Measurements from ENCODE around the gene UBE2L5.

Gene UBE2L5

DNA sequence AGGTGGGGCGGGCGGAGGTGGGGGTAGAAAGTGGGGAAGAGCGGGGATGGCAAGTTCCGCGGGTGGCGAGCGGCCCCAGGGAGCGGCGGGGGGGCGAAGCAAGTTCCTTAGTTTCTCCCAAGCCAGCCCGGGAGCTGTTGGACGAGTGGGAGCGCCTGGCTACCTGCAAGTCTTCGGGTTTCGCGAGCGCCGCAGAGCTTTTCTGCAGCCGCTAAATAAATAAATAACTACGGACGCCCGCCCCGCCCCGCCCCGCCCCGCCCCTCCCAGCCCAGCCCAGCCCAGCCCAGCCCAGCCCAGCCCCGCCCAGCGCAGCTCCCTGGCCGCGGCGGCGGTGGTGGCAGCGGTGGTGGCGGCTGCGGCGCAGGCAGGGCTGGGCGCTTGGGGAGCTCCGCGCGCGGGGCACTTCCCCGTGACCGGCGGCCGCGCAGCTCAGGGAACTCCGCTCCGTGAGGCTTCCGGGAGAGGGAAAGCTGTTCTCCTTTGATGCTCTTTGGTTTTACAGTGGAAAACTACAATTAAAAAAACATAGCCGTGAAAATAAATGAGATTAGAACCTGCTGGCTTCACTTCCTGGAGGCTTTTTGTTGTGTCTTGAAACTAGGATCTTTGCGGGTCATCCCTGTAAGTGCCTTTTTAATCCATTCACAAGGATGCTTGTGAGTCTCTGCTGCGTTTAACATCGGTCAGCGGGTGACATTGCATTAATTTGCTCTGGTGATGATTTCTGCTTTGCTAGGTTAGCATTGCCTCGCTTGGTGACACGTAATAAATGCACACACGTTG is at the start of gene UBE2L5:
TSS of gene UBE2L5 (plus strand) at position 440 of the 786 bp plus-strand sequence. CDS start 5,498 bp downstream, outside the sequence.
- peak; percentile 18 for DNase-seq

DNA sequence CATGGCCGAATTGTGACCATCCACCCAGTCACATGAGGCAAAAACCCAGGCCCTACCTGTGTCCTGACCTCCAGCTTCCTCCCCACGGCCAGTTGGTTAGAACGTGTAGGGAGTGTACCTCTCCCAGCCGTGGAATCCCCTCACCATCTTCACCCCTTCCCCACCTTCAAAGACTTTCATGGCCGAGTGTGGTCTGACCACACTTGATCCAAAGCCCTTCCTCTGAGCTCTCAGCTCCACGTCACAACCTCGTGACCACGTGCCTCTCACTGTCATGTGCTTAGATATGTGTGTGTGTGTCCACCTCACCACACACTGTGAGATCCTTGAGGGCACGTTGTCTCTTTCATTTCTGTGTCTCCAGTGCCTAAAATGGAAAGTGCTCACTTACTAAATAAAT is 48.6 kb upstream of the UBE2L5 start:
- no peak for DNase-seq

DNA sequence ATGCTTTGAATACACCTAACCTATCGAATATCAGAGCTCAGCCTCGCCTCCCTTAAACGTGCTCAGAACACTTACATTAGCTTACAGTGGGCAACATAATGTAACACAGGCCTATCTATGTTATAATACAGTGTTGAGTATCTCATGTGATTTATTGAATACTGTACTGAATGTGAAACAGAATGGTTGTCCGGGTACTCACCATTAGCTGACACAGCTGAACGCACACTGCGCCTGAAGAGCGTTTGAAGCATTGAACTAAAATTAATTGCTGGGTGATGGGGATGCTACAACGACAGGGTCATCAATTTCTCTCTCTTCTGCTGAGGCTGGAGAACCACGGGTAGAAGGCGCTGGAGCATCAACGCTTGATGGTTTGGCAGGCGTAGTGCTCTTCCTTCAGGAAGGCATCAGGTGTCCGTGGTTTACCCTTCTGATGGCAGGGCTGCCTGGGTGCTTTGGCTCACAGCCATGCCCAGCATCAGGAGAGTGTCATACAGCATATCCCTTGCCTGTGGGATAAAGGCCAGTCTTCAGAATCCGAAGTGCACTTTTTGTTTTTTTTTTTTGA is 46.9 kb upstream of the UBE2L5 start:
- DNase-seq, result no peak

DNA sequence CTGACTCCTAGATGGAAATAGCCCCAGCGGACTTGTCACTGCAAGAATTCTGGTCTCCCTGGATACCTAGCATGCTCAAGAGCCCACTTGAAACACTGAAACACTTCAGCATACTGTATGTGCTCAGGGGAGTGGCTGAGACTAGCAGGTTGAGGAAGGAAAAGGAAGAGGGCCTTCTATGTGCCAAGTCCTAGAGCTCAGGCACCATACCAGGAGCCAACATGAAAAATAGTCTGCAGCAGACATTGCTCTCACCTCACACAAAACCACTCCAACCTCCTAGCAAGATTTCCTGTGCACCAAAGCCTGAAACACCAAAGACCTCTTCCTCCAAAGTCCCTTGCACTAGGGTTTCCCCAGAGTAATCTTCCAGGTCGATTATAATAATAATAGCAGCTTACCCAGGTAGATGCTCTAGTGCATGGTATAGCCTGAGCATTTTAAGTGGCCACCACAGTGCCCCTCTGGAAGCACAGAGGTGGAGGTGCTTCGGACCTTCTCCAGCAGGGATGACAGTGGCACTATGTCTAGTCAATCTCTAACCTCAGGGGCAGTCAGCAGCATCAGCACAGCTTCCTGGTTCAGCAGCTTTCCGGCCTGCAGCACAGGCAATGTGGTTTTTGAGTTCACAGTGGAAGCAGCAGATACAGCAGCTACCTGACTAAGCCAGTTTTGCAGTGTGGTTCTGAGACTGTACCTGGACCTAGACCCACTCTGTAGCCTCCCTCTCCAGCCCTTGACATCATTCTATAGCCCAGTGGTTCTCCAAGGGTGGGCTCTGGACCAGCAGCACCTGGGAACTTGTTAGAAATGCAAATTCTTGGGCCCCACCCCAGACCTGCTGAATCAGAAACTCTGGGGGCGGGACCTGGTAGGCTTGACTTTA is 45.6 kb upstream of the UBE2L5 start:
- DNase-seq, result peak; percentile 17

DNA sequence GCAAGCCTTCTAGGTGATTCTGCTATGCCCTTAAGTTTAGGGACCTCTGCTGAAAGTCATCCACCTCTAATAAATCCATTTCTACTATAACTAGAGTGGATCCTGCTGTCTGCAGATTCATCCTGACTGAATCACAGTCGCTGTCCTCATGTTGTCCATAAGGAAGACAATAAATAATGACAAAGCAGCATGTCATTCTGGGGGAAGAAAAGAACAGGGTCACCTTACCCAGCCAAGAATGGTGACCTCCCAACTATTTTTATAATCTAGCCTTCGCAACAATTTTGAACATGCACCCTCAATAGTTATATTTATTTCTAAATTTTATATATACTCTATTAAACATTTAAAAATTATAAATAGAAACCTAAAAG is 45.0 kb upstream of the UBE2L5 start:
- no peak for DNase-seq

DNA sequence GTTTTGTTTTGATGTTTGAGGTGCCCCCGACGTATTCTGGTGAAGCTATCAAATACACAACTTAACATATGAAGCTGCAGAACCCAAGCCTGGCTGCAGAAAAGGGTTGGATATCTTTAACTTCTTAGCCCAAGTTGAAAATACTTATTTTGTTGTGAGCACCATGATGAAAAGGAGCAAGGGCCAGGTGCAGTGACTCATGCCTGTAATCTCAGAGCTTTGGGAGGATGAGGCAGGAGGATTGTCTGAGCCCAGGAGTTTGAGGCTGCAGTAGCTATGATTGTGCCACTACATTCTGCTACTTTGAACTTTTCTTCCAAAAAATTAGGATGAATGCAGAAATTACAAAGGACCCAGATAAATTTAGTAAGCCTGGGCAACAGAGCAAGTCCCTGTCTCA is 44.1 kb upstream of the UBE2L5 start:
- no peak for DNase-seq

DNA sequence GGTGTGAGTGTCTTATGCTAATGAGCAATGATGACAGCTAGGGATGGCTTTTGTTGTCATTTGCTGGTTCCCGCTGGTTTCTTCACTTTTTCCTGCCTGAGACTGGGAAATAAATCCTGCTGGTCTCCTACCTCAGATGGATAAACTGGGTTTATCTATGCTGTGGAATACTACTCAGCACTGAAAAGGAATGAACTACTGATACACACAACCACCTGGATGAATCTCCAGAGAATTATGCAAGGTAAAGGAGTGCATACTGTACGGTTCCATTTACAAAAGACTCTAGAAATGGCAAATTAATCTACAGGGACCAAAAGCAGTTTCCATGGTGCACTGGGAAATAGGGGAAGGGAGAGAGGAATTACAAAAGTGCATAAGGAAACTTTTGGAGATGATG is 41.2 kb upstream of the UBE2L5 start:
- DNase-seq, result no peak

DNA sequence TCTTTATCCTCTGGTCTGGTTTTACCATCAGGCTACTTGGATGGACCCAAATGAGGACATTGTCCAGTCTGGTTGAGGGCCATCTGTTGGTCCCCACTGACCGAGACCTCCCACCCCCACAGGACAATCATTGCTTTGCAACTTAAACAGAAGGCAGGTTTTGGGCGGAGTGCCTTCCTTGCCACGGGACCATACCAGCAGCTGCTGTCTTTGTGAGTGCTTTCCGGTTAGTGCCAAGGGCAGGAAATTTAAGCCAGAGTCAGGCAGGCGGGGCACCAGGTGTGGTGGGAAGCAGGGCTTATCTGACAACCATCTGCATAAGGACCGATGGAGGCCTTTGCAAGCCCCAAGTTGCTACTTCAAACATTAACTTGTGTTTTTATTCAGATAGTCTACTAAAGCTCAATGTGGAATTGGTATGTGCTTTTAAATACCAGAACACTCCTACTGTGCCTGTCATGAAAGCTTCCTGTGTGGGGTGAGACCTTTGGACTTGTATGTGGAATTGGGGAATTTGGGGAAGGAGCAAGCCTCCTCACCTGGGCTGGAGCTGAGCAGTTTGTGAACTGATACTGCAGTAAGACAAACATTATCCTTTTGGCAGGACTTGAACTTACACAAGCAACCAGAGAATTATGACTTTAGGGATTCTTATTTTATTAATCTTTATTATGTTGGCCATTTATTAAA is 39.3 kb upstream of the UBE2L5 start:
- DNase-seq, result no peak

DNA sequence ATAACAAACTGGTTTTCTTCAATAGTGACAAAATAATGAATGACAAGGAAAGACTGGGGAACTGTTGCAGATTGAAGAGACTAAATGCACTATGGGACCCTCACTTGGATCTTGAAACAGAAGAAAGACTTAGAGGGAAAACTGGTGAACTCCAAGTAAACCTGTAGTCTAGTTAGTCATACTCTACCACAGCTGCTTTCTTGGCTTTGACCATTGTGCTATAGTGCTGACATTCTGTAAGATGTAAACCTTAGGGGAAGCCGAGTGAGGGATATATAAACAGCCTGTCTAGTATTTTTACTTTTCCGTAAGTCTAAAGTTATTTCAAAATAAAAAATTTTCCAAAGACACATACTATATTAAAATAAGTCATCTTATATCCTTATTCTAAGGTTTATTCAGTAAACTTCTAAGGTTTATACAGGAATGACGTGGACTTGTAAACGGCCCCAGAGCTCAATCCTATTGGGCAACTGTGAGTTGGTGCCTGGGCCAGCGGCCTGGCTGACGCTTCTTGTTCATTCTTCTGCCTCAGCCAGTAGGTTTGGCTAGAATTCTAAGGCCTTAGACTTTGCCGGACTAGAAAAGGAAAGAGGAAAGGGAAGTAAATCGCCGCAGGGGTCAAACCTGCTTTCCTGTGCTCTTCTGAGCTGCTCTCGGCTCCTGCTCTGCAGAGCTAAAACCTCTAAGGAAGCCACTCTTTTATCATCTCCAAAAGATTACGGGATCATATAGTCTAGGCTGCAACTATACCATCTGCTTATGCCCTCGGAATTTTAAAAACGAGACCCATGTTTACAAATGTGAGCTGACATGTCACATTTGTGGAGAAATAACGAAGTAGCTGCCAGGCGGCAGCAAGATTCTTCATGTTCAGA is 33.6 kb upstream of the UBE2L5 start:
- DNase-seq, result no peak

DNA sequence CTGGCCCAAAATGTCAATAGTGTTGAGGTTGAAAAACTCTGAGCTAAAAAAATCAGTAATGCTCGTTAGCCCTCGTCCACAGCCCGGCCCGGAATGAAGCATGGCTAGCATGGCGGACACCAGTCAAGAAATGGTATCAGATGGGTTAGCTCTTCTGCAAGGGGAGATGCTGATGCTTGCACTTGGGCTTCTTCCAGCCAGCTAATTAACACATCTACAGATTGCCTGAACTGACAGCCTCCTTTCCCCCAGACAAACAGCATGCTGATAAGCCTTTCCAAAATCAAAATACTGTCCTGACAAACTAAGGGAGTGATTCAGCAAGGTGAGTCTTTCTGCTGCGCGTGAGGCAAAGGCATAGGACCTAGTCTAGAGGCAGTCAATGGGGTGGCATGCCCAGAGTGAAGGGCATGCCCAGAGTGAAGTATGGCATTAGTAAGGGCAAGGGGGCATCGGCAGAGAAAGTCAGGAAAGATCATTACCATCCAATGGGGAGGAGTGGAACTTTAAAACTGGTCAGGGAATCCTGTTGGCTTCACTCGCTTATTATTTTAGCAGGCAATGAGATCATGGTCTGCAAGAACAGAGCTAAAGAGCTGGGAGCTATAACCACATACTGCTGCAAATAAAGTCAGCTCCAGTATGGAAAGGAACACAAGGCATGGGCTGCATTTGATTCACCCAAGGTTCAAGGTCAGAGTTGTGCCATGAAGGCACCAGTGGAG is 30.2 kb upstream of the UBE2L5 start:
- no peak for DNase-seq

DNA sequence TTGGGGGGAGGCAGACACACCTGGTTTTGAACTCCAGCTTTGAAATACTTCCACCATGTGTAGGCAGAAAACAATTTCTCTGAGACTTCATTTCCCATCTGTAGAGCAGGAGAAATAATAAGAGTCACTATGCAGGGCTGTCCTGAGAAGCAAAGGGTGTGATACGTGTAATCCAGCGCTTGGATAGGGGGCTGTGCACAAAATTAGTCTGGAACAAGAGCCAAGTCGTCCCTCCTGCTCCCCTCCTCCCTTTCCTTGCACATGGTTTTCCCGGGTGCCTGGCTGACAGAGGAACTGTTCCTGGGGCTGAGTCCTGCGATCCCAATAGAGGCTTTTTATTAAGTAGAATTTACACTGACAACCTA is 29.6 kb upstream of the UBE2L5 start:
- DNase-seq, result no peak

DNA sequence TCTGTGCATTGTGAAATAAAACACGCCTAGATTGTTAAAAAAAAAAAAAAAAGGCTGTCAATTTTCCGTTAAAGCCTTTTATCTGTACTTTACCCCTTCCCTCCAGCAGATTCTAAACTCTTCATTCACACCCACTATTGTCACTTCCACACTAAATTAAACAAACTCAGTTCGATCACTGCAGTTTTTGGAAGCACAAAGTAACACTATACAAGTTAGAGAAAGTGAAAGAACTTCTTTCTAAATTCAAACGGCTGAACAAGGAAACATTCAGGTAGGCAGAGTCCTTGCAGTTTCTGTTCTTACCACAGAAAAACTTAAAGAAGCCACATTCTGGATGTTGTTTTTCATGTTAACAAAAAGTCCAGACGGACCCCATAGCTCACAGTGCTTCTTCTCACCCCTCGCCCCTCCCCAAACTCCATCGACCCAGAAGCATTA is 27.5 kb upstream of the UBE2L5 start:
- no peak for DNase-seq

DNA sequence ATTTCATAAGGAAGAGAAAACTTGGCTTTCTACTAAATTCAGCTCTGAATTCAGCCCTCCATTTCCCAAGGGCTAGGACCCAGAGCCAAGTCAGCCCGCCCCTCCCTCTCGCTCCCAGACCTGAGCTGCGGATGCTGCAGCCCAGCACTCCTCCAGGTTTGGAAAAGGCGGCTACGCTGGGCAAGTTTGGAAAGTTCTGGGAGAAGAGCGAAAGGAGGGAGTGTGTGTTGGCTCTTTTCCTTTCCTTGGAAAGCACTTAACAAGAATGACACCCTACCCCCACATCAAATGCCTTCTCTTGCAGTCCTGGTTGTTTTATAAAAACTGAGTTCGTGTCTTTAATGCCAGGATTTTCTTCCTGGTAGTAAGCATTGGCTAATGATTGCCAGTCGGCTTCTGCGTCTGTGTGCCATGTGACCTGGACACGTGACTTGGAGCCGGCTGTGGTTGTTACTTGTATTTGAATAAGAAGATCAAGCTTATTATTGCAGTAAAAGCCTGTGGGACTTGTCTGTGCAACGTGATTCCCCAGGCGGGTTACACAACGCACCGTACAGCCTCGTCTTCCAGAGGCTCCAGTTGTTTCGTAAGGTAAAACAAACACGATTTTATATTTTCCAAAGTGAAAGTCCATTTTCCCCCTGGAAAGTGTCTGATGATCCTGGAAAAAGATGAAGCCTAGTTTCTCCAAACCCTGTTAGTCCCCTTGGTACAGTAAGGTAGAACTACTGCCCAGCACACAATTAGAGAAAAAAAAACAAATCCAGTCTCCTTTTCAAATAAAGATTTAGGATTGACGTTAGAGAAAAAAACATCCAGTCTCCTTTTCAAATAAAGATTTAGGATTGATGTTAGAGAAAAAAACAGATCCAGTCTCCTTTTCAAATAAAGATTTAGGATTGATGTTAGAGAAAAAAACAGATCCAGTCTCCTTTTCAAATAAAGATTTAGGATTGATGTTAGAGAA is 26.8 kb upstream of the UBE2L5 start:
- peak; percentile 71 for DNase-seq

DNA sequence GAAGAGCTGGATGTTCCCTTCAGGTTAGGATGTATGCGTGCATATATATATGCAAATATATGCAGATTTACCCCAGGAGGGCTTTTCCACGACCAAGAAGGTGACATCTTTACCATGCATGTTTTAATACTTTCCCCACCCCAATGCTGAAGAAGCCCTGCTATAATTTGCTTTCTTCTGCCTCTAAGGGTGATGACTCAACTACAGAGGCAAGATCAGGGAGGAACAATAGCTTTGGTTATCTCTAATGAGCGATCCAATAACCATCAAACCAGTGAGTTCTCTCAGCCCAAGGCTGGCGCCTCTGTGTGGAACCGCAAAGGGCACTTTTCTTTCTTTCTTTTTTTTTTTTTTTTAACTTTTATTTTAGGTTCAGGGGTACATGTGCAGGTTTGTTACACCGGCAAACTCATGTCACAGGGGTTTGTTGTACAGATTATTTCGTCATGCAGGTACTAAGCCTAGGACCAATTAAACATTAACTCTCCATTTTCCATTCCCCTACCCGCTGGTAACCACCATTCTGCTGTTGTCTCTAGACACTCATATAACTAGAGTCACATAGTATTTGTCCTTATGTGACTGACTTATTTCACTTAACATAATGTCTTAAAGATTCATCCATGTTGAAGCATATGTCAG is 25.7 kb upstream of the UBE2L5 start:
- DNase-seq, result no peak

DNA sequence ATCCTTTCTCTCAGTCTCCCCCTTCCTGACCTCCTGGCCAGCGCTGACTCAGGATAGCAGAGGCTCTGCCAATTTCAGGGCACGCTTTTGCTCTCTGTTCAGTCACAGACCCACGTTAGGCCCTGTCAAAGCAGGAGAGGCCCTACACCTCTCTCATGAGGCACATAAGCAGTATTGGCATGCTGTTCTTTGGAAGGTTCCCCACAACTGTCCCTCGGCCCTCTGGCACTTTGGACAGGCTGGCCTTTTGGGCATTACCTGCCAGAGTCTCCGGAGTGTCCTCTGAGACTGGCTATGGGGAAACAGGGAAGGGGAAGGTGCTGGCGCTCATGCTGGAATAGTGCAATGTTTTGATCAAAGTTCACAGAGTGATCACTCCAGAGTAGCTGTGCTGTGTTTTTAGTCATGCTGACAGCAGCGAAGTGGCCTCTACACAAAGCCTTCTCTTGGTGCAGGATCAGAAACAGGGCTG is 23.7 kb upstream of the UBE2L5 start:
- no peak for DNase-seq

DNA sequence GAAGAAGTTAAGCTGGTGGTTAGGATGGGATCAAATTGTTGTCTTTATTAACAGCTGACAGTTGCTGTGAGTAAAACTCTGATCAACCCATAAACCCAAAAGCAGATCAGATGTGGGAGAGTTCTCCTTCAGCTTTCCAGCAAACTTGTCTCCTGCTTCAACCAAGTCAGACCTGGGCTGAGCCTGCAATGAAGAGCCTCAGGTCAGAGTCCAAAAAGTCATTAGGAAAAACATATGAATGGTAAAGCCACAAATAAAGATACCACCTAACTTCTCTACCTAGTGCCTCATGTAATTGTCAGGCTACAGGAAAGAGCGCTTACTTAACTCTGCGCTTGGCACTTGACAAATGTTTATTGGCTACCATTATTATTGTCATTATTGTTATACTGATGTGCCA is 21.9 kb upstream of the UBE2L5 start:
- no peak for DNase-seq

DNA sequence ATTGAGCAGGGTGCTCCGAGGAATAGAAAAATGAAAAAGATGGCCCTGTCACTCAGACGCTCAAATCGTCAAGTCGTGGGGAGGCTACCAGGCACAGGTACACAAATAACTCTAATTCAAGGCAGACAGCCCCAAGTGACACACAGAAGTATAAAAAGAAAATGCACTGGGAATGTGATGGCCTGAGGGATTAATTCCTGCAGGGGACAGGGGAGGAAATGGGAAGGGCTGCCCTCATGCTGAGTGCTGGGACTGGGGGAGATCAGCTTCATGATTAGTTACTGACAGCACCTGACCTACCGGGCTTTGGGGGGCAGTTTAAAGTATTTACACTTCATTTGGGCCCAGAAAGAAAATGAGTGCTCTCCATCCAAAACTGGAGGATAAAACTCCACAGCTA is 20.9 kb upstream of the UBE2L5 start:
- DNase-seq, result no peak

DNA sequence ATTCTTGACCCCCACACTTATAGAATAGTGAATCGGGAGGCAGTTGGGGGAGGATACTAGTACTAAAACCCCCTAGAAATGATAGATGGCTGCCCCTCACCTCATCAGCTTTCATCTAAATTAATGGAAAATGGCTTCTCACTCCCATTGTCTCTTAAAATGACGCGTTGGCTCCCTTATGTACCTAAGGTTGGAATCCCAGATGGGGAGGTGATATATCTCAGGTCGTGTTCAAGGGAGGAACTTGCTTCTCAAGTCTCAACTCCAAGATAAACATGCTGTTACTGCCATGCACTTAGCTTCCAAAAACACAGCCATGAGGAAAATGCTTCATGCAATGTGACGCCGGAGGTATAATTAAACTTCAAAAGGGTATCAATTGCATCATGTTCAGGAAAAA is 18.8 kb upstream of the UBE2L5 start:
- DNase-seq, result no peak

DNA sequence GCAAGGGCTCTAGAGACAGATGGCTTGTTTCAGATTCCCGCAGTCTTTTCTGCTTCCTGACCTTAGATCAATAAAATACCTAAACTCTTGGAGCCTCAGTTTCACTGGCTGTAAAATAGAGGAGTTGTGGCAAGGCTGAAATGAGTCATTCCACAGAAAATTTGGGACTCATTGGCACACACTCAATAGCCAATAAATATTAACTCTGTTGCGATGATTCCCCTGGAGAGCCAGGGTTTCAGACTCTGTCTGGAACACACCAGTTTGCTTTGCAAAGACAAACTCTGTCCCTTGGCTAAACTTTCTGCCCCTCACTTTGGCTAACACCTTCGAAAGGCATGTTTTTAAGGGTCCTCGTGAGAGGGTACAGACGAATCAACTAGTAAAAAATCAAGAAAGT is 18.1 kb upstream of the UBE2L5 start:
- DNase-seq, result no peak

All from NCI-H510A treated with DMSO at 0.1 percent for 48 hours (cell line).